C4-2B (cell line): ENCODE data around the gene NCOR2.

Experiments
- CTCF ChIP-seq: fragments of 450-650 bp; conservative IDR thresholded peaks from 2 replicates; pipeline ENCODE4 v1.5.1; 2017; ENCODE audit warnings: mild to moderate bottlenecking
- ZFX ChIP-seq: fragments of 450-650 bp; IDR thresholded peaks from 2 replicates; pipeline ENCODE4 v1.6.1; 2017

- TF ChIP-seq CTCF: no peak
- TF ChIP-seq ZFX: no peak
Observed at GRCh38 chr12:124570810-124571209, 3.4 kb upstream of the NCOR2 start.
